Chondrocyte (in vitro differentiated cells): Measurements from ENCODE around the gene SMYD2. TPM values are rescaled to one million over a fixed set of nuclear protein-coding genes. Genes with fewer than 3 reads are reported as not detected.

Experiments
- DNase-seq: peaks from one replicate; pipeline ENCODE4 v3.0.0; 2021; ENCODE audit warnings: mixed read lengths, low spot score
- H3K27ac Mint-ChIP-seq: one replicate; pipeline ENCODE4 v1.8.0; 2021; ENCODE audit warnings: mild to moderate bottlenecking, moderate library complexity, mixed read lengths; ENCODE audit not compliant: unreplicated experiment
- H3K27me3 Mint-ChIP-seq: 2 replicates; pipeline ENCODE4 v1.8.0; 2021; ENCODE audit warnings: low read depth, mixed read lengths
- H3K36me3 Mint-ChIP-seq: 2 replicates; pipeline ENCODE4 v1.8.0; 2021; ENCODE audit warnings: low read depth, mixed read lengths
- H3K4me1 Mint-ChIP-seq: 2 replicates; pipeline ENCODE4 v1.8.0; 2021; ENCODE audit warnings: low read depth, mild to moderate bottlenecking, mixed read lengths
- H3K4me3 Mint-ChIP-seq: one replicate; pipeline ENCODE4 v1.8.0; 2021; ENCODE audit warnings: mild to moderate bottlenecking, moderate library complexity, mixed read lengths; ENCODE audit not compliant: unreplicated experiment
- H3K9me3 Mint-ChIP-seq: 2 replicates; pipeline ENCODE4 v1.8.0; 2021; ENCODE audit warnings: low read depth, mixed read lengths
- CTCF ChIP-seq: fragments of 200-600 bp; sonication (generic); IDR thresholded peaks from 2 replicates; pipeline ENCODE4 v1.5.0; 2021; ENCODE audit warnings: antibody characterized with exemption, mild to moderate bottlenecking, moderate library complexity
- total RNA-seq: library from RNA; stranded (reverse); gene quantifications from 3 replicates; pipeline ENCODE4 v1.2.1, GENCODE V29; 2021

Gene SMYD2
- total RNA-seq, 1 donor from 2014 or later, result 50.3 TPM

- Mint-ChIP-seq H3K4me3 (no peak overlapping the region), H3K36me3 (no peaks in the 10 kb centered on the region), H3K9me3 (peaks cover 2% of the 10 kb centered on the region), H3K4me1 (no peaks in the 10 kb centered on the region), H3K27me3 (peaks cover 1% of the 10 kb centered on the region), H3K27ac (no peak overlapping the region)
- DNase-seq, result no peak
- no peak for TF ChIP-seq CTCF
Measured at GRCh38 chr1:214244252-214244651, 36.7 kb upstream of the SMYD2 start.

GRCh38 chr1:214244841-214245240 is 36.1 kb upstream of the SMYD2 start:
- H3K4me3 Mint-ChIP-seq, result no peak overlapping the region
- H3K27me3 Mint-ChIP-seq, result peaks cover 1% of the 10 kb centered on the region
- peaks cover 2% of the 10 kb centered on the region for H3K9me3 Mint-ChIP-seq
- TF ChIP-seq CTCF, result no peak
- H3K27ac Mint-ChIP-seq, result no peak overlapping the region
- no peak for DNase-seq
- no peaks in the 10 kb centered on the region for H3K36me3 Mint-ChIP-seq
- no peaks in the 10 kb centered on the region for H3K4me1 Mint-ChIP-seq

- TF ChIP-seq CTCF, result no peak
- Mint-ChIP-seq H3K27me3 (no peaks in the 10 kb centered on the region), H3K4me1 (no peaks in the 10 kb centered on the region), H3K4me3 (no peak overlapping the region), H3K9me3 (no peaks in the 10 kb centered on the region), H3K36me3 (no peaks in the 10 kb centered on the region), H3K27ac (no peak overlapping the region)
- DNase-seq, result no peak
Measured at GRCh38 chr1:214247501-214248041, 33.4 kb upstream of the SMYD2 start.

- no peaks in the 10 kb centered on the region for H3K9me3 Mint-ChIP-seq
- TF ChIP-seq CTCF, result no peak
- H3K36me3 Mint-ChIP-seq, result no peaks in the 10 kb centered on the region
- H3K27ac Mint-ChIP-seq, result no peak overlapping the region
- H3K27me3 Mint-ChIP-seq, result no peaks in the 10 kb centered on the region
- no peak overlapping the region for H3K4me3 Mint-ChIP-seq
- H3K4me1 Mint-ChIP-seq, result no peaks in the 10 kb centered on the region
- no peak for DNase-seq
Measured at GRCh38 chr1:214248311-214249085, 32.5 kb upstream of the SMYD2 start.

GRCh38 chr1:214249651-214250050 is 31.3 kb upstream of the SMYD2 start:
- no peak overlapping the region for H3K4me3 Mint-ChIP-seq
- H3K9me3 Mint-ChIP-seq, result no peaks in the 10 kb centered on the region
- H3K27ac Mint-ChIP-seq, result no peak overlapping the region
- no peak for TF ChIP-seq CTCF
- DNase-seq, result no peak
- no peaks in the 10 kb centered on the region for H3K36me3 Mint-ChIP-seq
- no peaks in the 10 kb centered on the region for H3K4me1 Mint-ChIP-seq
- H3K27me3 Mint-ChIP-seq, result no peaks in the 10 kb centered on the region
